Measurements from ENCODE around the gene RNF11. TPM values are rescaled to one million over a fixed set of nuclear protein-coding genes. Genes with fewer than 3 reads are reported as not detected.

RNF11 gene
- polyA plus RNA-seq, 1 donor (not counting 4 experiments of a cell fraction or from before 2014, with no cell fraction given) = 113 TPM

DNA sequence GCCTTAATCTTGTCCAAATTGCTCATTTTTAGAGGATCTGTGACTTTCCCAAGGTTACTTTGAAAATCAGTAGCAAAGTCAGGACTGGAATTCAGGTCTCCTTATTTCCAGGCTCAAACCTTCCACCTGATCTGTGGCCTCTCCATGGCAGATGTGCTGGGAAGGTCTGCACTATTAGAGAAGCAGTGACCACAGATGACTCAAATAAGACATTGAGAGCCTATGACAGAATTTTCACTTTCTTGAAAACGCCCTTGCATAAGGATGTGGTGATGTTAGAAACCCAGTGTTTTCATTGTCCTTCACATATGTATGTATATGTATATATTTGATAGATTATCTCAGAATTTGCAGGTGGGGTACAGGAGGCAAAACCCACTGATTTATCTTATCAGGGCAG, 49.0 kb downstream of the RNF11 start:
- H3K9ac ChIP-seq (ENCODE audit: control insufficient read depth, extremely low read depth, insufficient read depth, low read length) = no peak overlapping the region
- dilution Hi-C loops (cut with MboI; ENCODE audit: extremely low pct_ligation_motif_present, low sequenced_read_pairs) = no loop called here
- H3K9me3 ChIP-seq (ENCODE audit: control insufficient read depth, low read depth, low read length) = no peaks in the 10 kb centered on the region
- FAIRE-seq (no peak), DNase-seq (ENCODE audit: low read depth, low spot score) (no peak)
- no peaks in the 10 kb centered on the region for H3K9me1 ChIP-seq (ENCODE audit: control insufficient read depth, extremely low read depth, insufficient read depth, low read length)
- peaks cover 0 to 1% of the 10 kb centered on the region in 2 experiments for H3K36me3 ChIP-seq (ENCODE audit: control insufficient read depth in 2 of 2, extremely low read depth in 1 of 2, insufficient read depth in 2 of 2, low read length in 2 of 2)
- H3K4me3 ChIP-seq (ENCODE audit: control insufficient read depth in 2 of 3, extremely low read depth in 1 of 3, insufficient read depth in 2 of 3, low read depth in 1 of 3, low read length in 3 of 3) = no peak overlapping the region
- no peaks in the 10 kb centered on the region for H4K20me1 ChIP-seq (ENCODE audit: control insufficient read depth, extremely low read depth, insufficient read depth, low read length)
- H3K27ac ChIP-seq (ENCODE audit: control insufficient read depth, insufficient read depth, low read length) = no peak overlapping the region
- no peak overlapping the region for H3K4me2 ChIP-seq (ENCODE audit: control insufficient read depth, extremely low read depth, insufficient read depth, low read depth, low read length)
- H2AFZ ChIP-seq (ENCODE audit: control insufficient read depth, low read length) = no peak overlapping the region
- no peak for TF ChIP-seq EZH2 (IDR thresholded peaks at IDR 0.05; ENCODE audit: low read length)
- TF ChIP-seq, protein P1, sequence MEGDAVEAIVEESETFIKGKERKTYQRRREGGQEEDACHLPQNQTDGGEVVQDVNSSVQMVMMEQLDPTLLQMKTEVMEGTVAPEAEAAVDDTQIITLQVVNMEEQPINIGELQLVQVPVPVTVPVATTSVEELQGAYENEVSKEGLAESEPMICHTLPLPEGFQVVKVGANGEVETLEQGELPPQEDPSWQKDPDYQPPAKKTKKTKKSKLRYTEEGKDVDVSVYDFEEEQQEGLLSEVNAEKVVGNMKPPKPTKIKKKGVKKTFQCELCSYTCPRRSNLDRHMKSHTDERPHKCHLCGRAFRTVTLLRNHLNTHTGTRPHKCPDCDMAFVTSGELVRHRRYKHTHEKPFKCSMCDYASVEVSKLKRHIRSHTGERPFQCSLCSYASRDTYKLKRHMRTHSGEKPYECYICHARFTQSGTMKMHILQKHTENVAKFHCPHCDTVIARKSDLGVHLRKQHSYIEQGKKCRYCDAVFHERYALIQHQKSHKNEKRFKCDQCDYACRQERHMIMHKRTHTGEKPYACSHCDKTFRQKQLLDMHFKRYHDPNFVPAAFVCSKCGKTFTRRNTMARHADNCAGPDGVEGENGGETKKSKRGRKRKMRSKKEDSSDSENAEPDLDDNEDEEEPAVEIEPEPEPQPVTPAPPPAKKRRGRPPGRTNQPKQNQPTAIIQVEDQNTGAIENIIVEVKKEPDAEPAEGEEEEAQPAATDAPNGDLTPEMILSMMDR (optimal IDR thresholded peaks at IDR 0.05 in 1 of 3, IDR thresholded peaks at IDR 0.05 in 1 of 3, conservative IDR thresholded peaks at IDR 0.05 in 1 of 3; ENCODE audit: extremely low read depth in 1 of 3, insufficient read depth in 2 of 3, low read length in 3 of 3) = no peak
- no peaks in the 10 kb centered on the region for H3K4me1 ChIP-seq (ENCODE audit: control insufficient read depth, extremely low read depth, insufficient read depth, low read length)
- H3K27me3 ChIP-seq (ENCODE audit: control insufficient read depth, extremely low read depth, insufficient read depth, low read length) = no peaks in the 10 kb centered on the region
- no peaks in the 10 kb centered on the region for H3K79me2 ChIP-seq (ENCODE audit: control insufficient read depth, insufficient read depth, low read length)

DNA sequence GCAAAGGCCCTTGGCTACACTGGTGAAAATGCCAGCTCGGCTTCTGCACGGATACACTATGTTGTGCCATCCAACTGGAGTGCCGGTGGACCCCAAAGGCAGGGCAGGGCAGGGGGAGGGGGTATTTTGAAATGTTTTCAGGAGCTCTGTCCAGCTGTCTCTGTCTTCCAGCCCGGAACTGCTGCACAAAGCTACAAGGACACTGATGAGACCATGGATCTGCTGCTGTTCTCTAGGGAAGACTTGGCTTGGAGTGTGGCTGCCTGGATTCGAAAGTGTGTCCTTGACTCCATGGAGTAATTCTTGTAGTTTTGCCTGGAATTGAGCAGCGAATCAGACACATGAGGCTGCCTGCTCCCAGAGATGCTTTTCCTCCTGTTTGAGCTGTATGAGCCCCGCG, 51.9 kb downstream of the RNF11 start:
- Histone ChIP-seq H3K36me3 (ENCODE audit: control insufficient read depth in 2 of 2, extremely low read depth in 1 of 2, insufficient read depth in 2 of 2, low read length in 2 of 2) (no peaks in the 10 kb centered on the region), H3K4me3 (ENCODE audit: control insufficient read depth in 2 of 3, extremely low read depth in 1 of 3, insufficient read depth in 2 of 3, low read depth in 1 of 3, low read length in 3 of 3) (no peak overlapping the region), H3K79me2 (ENCODE audit: control insufficient read depth, insufficient read depth, low read length) (no peaks in the 10 kb centered on the region), H3K27me3 (ENCODE audit: control insufficient read depth, extremely low read depth, insufficient read depth, low read length) (no peaks in the 10 kb centered on the region), H3K4me2 (ENCODE audit: control insufficient read depth, extremely low read depth, insufficient read depth, low read depth, low read length) (no peak overlapping the region), H3K4me1 (ENCODE audit: control insufficient read depth, extremely low read depth, insufficient read depth, low read length) (no peaks in the 10 kb centered on the region), H3K9me3 (ENCODE audit: control insufficient read depth, low read depth, low read length) (no peaks in the 10 kb centered on the region), H2AFZ (ENCODE audit: control insufficient read depth, low read length) (no peak overlapping the region), H3K9me1 (ENCODE audit: control insufficient read depth, extremely low read depth, insufficient read depth, low read length) (no peaks in the 10 kb centered on the region), H4K20me1 (ENCODE audit: control insufficient read depth, extremely low read depth, insufficient read depth, low read length) (no peaks in the 10 kb centered on the region), H3K27ac (ENCODE audit: control insufficient read depth, insufficient read depth, low read length) (no peak overlapping the region), H3K9ac (ENCODE audit: control insufficient read depth, extremely low read depth, insufficient read depth, low read length) (no peak overlapping the region)
- dilution Hi-C loops (cut with MboI; ENCODE audit: extremely low pct_ligation_motif_present, low sequenced_read_pairs) = no loop called here
- DNase-seq (ENCODE audit: low read depth, low spot score) (no peak), FAIRE-seq (no peak)
- TF ChIP-seq EZH2 (IDR thresholded peaks at IDR 0.05; ENCODE audit: low read length) = no peak
- TF ChIP-seq, protein P1 (optimal IDR thresholded peaks at IDR 0.05 in 1 of 3, IDR thresholded peaks at IDR 0.05 in 1 of 3, conservative IDR thresholded peaks at IDR 0.05 in 1 of 3; ENCODE audit: extremely low read depth in 1 of 3, insufficient read depth in 2 of 3, low read length in 3 of 3) = no peak
